BE2C (cell line): ENCODE data around the gene PDE6H.

ENCODE experiments used
- DNase-seq: peaks from one replicate; pipeline ENCODE4 v3.0.0-alpha.2; 2020
- H3K27me3 ChIP-seq: fragments of 250-450 bp; sonication (Bioruptor Pico); 2 replicates; pipeline ENCODE4 v1.5.1; 2020; ENCODE audit warnings: mild to moderate bottlenecking
- H3K36me3 ChIP-seq: fragments of 250-450 bp; sonication (Bioruptor Pico); 2 replicates; pipeline ENCODE4 v1.5.1; 2020; ENCODE audit warnings: mild to moderate bottlenecking
- H3K4me1 ChIP-seq: fragments of 250-450 bp; sonication (Bioruptor Pico); 2 replicates; pipeline ENCODE4 v1.5.1; 2020
- H3K4me3 ChIP-seq: 2 replicates; pipeline ENCODE4 v1.5.1; 2011; ENCODE audit warnings: low read depth, low read length
- H3K9me3 ChIP-seq: fragments of 250-450 bp; sonication (Bioruptor Pico); 2 replicates; pipeline ENCODE4 v1.5.1; 2020
- CTCF ChIP-seq: IDR thresholded peaks from 2 replicates; pipeline ENCODE4 v1.5.1; 2012; ENCODE audit warnings: mild to moderate bottlenecking, low read depth, low read length

PDE6H gene

GRCh38 chr12:14958361-14959125 lies 14.3 kb upstream of the PDE6H start:
- H3K27me3 ChIP-seq: no peaks in the 10 kb centered on the region
- H3K4me3 ChIP-seq: no peak overlapping the region
- DNase-seq: no peak
- no peak for TF ChIP-seq CTCF
- no peaks in the 10 kb centered on the region for H3K36me3 ChIP-seq
- no peaks in the 10 kb centered on the region for H3K9me3 ChIP-seq
- peaks cover 14% of the 10 kb centered on the region for H3K4me1 ChIP-seq

- no peak overlapping the region for H3K4me3 ChIP-seq
- no peak for TF ChIP-seq CTCF
- no peaks in the 10 kb centered on the region for H3K9me3 ChIP-seq
- peaks cover 14% of the 10 kb centered on the region for H3K4me1 ChIP-seq
- no peaks in the 10 kb centered on the region for H3K36me3 ChIP-seq
- no peaks in the 10 kb centered on the region for H3K27me3 ChIP-seq
- no peak for DNase-seq
Observed at GRCh38 chr12:14959126-14959440, 13.8 kb upstream of the PDE6H start.

GRCh38 chr12:14959463-14959862 lies 13.4 kb upstream of the PDE6H start:
- DNase-seq: no peak
- Histone ChIP-seq H3K4me3 (no peak overlapping the region), H3K27me3 (no peaks in the 10 kb centered on the region), H3K36me3 (no peaks in the 10 kb centered on the region), H3K4me1 (peaks cover 14% of the 10 kb centered on the region), H3K9me3 (no peaks in the 10 kb centered on the region)
- TF ChIP-seq CTCF: no peak

- no peaks in the 10 kb centered on the region for H3K9me3 ChIP-seq
- peaks cover 14% of the 10 kb centered on the region for H3K4me1 ChIP-seq
- no peak for TF ChIP-seq CTCF
- no peaks in the 10 kb centered on the region for H3K36me3 ChIP-seq
- no peaks in the 10 kb centered on the region for H3K27me3 ChIP-seq
- no peak overlapping the region for H3K4me3 ChIP-seq
- DNase-seq: no peak
Observed at GRCh38 chr12:14959916-14960496, 12.8 kb upstream of the PDE6H start.

GRCh38 chr12:14960548-14961465 lies 12.0 kb upstream of the PDE6H start:
- Histone ChIP-seq H3K4me3 (0 out of 2 replicates have a peak overlapping the region, but pooled peaks have one; percentile 15), H3K4me1 (peaks cover 14% of the 10 kb centered on the region), H3K9me3 (no peaks in the 10 kb centered on the region), H3K27me3 (no peaks in the 10 kb centered on the region), H3K36me3 (no peaks in the 10 kb centered on the region)
- peak; percentile 26 for DNase-seq
- TF ChIP-seq CTCF: no peak
